ENCODE results near the gene SARS2.
"Not testable (repeated sequence)": the region's sequence is repeated elsewhere in the genome, so short reads cannot be mapped to it uniquely, and the experiment has no call there.

SARS2 gene

GRCh38 chr19:38945562-38946228, 15.1 kb upstream of the SARS2 start:
- no peak for DNase-seq

GRCh38 chr19:38944981-38945506, 14.5 kb upstream of the SARS2 start:
- no peak for DNase-seq

GRCh38 chr19:38942471-38943181, 12.1 kb upstream of the SARS2 start:
- DNase-seq: no peak

GRCh38 chr19:38941979-38942378, 11.4 kb upstream of the SARS2 start:
- DNase-seq: no peak

- not testable (repeated sequence) for DNase-seq
Observed at GRCh38 chr19:38941466-38941865, 10.9 kb upstream of the SARS2 start.

GRCh38 chr19:38939957-38940356, 9.4 kb upstream of the SARS2 start:
- DNase-seq: no peak

GRCh38 chr19:38933544-38933943, 3.0 kb upstream of the SARS2 start:
- DNase-seq: no peak

GRCh38 chr19:38932425-38933179, 2.0 kb upstream of the SARS2 start:
- DNase-seq: no peak

GRCh38 chr19:38931521-38931793, 894 bp upstream of the SARS2 start:
- no peak for DNase-seq

- DNase-seq: peak; percentile 84
Observed at GRCh38 chr19:38930776-38931520, 385 bp upstream of the SARS2 start, which contains the start of gene MRPS12. Gene MRPS12 (plus strand): TSS chr19:38930944. CDS start chr19:38931295, 351 bp downstream.

- DNase-seq: no peak
Observed at GRCh38 chr19:38928391-38929001, 2.1 kb downstream of the SARS2 start.

- DNase-seq: no peak
Observed at GRCh38 chr19:38924388-38924787, 6.2 kb downstream of the SARS2 start.

GRCh38 chr19:38922482-38922881, 8.1 kb downstream of the SARS2 start:
- DNase-seq: no peak

- DNase-seq: no peak
Observed at GRCh38 chr19:38921420-38922274, 8.9 kb downstream of the SARS2 start.

- DNase-seq: no peak
Observed at GRCh38 chr19:38920602-38921419, 9.8 kb downstream of the SARS2 start.

- no peak for DNase-seq
Observed at GRCh38 chr19:38919837-38920601, 10.5 kb downstream of the SARS2 start.

- DNase-seq: no peak
Observed at GRCh38 chr19:38918526-38918925, 12.0 kb downstream of the SARS2 start.

- no peak for DNase-seq
Observed at GRCh38 chr19:38917921-38918491, 12.6 kb downstream of the SARS2 start.

- DNase-seq: no peak
Observed at GRCh38 chr19:38917516-38917915, 13.0 kb downstream of the SARS2 start.
